ENCODE measurements around the gene VPS52.

The VPS52 gene

DNA sequence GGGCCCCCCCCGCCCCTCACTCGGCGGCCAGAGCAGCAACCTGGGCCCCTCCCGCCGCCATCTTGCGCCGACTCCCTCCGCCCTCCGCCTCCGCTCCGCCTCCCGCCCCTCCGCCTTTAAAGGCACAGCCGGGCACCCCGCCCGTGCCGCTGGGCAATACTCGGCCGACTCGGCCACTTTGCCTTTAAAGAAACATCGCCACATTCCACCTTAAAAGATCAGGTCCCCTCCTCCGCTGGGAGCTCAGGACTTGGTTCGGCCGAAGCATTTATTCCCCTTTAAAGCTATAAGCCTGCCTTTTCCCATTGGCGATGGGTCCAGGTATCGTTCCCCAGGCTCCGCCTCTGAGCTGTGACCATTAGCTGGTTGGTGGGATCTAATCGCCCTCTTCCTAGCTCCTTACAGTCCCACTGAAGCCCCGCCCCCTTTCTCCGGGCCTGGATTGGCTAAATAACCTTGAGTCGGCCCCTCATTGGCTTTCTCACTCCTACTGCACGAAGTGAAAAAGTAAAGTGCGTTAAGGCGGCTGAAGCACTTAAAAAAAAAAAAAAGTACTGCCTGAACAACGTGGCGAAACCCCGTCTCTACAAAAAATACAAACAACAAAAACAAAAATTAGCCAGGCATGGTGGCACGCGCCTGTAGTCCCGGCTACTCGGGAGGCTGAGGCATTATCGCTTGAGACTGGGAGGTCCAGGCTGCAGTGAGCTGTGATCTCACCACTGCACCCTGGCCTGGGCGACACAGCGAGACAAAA lies 46.2 kb upstream of the VPS52 start, which contains the start of gene ZBTB22:
Gene ZBTB22, minus strand, starts transcription at position 76 of the 757 bp plus-strand sequence. CDS start 828 bp downstream, outside the sequence.
- Mint-ChIP-seq H3K27me3 (ENCODE audit: low read depth) (peaks cover 4% of the 10 kb centered on the region), H3K27ac (peak within 1 kb of the TSS; percentile 91 to 98 (median 98)), H3K4me1 (peaks cover 73% of the 10 kb centered on the region), H3K9me3 (no peaks in the 10 kb centered on the region), H3K36me3 (ENCODE audit: low read depth) (peaks cover 24% of the 10 kb centered on the region), H3K4me3 (peak within 1 kb of the TSS; percentile 96 to 97 (median 97))
- TF ChIP-seq, protein P1, sequence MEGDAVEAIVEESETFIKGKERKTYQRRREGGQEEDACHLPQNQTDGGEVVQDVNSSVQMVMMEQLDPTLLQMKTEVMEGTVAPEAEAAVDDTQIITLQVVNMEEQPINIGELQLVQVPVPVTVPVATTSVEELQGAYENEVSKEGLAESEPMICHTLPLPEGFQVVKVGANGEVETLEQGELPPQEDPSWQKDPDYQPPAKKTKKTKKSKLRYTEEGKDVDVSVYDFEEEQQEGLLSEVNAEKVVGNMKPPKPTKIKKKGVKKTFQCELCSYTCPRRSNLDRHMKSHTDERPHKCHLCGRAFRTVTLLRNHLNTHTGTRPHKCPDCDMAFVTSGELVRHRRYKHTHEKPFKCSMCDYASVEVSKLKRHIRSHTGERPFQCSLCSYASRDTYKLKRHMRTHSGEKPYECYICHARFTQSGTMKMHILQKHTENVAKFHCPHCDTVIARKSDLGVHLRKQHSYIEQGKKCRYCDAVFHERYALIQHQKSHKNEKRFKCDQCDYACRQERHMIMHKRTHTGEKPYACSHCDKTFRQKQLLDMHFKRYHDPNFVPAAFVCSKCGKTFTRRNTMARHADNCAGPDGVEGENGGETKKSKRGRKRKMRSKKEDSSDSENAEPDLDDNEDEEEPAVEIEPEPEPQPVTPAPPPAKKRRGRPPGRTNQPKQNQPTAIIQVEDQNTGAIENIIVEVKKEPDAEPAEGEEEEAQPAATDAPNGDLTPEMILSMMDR (IDR thresholded peaks at IDR 0.05; ENCODE audit: unreplicated experiment in 3 of 3), result no peak

DNA sequence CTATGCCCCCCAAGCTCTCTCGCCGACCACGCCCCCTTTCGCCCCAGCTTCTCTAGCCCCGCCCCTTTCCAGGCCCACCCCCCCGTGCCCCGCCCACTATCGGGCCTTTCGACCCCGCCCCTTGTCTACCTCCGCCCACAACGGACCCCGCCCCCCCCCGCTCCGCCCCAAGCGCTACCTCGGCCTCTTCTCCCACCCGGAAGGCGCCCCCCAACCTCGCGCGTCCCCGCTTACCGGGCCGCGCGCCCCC lies 45.7 kb upstream of the VPS52 start:
- peak overlapping the region; percentile 91 to 98 (median 98) for H3K27ac Mint-ChIP-seq
- TF ChIP-seq, protein P1 (IDR thresholded peaks at IDR 0.05; ENCODE audit: unreplicated experiment in 3 of 3), result no peak
- peak overlapping the region; percentile 87 to 97 (median 97) for H3K4me3 Mint-ChIP-seq
- H3K4me1 Mint-ChIP-seq, result peaks cover 74% of the 10 kb centered on the region
- peaks cover 8% of the 10 kb centered on the region for H3K27me3 Mint-ChIP-seq (ENCODE audit: low read depth)
- H3K36me3 Mint-ChIP-seq (ENCODE audit: low read depth), result peaks cover 26% of the 10 kb centered on the region
- no peaks in the 10 kb centered on the region for H3K9me3 Mint-ChIP-seq

DNA sequence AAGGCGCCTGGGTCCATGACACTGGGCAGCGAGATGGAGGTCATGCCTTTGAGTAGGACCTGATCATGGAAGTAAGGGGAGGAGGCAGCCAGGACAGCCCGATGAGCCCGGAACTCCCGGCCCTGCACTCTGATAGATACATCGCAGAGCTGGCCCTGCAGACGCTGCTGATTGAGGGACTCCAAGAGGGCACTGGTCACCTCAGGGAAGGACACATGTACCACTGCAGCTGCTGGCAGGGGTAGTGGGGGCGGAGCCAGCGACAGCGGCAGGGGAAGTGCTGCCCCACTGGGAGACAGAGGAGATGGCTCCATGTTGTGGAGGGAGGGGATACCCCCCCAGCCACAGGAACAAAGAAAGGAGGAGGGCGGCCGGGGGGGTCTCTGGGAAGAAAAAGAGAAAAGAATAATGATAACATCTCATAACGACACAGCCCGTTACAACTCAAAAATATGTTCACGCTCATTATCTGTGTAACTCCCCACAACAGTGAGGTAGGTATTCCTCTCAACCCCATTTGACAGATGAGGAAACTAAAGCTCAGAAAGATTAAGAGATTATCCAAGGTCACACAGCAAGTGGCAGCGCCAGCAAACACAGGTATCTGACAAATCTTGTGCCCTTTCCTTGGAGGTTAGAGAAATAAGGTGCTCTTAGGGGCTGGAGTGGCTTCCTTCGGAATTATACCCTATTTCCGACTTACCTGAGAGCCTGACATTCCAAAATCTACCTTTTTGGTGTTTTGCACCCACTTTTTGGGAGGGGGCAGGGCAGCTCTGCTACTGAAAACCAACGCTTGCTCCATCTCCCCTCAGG lies 45.1 kb upstream of the VPS52 start:
- H3K27me3 Mint-ChIP-seq (ENCODE audit: low read depth), result peaks cover 13% of the 10 kb centered on the region
- H3K9me3 Mint-ChIP-seq, result no peaks in the 10 kb centered on the region
- H3K4me3 Mint-ChIP-seq, result peak overlapping the region; percentile 87 to 97 (median 97)
- H3K4me1 Mint-ChIP-seq, result peaks cover 74% of the 10 kb centered on the region
- peaks cover 25% of the 10 kb centered on the region for H3K36me3 Mint-ChIP-seq (ENCODE audit: low read depth)
- TF ChIP-seq, protein P1 (IDR thresholded peaks at IDR 0.05; ENCODE audit: unreplicated experiment in 3 of 3), result no peak
- H3K27ac Mint-ChIP-seq, result peak overlapping the region; percentile 74 to 98 (median 91)

DNA sequence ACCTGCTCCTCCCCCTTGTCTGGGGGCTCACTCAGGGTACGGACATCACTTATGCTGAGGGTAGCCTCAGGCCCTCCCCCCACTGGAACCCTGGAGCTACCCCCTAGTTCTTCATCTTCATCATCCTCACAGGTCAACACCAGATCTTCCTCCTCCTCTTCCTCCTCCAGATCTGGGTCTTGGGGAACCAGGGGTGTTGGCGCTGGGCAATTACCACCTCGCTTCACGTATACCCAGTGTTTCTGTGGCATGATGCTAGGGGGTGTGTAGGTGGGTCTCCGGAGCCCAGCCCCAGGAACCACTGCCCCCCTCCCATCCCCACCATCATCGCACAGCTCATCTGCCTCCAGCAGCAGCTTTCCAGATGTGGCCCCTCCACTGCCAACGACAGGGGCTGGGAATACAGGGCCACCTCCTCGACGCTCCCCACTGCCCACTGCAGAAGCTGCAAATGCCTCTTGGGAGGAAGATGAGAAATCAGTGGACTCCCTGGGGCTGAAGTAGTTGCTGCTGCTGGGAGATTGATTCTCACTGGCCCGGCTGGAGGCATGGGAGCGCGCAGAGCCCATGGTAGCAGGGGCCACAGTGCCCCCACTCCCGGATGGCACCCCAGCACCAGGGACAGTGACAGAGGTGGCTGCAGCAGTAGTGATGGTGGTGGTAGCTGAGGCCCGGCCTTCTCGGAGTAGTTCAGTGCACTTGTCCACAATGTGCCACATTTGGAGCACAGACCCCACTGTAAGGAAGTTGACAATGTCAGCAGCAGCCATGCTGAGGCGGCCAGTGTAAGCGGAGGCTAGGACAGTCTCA lies 44.3 kb upstream of the VPS52 start:
- H3K27ac Mint-ChIP-seq, result peak overlapping the region; percentile 74 to 98 (median 91)

More for the DNA sequence above, 44.3 kb upstream of the VPS52 start:
- TF ChIP-seq, protein P1 (IDR thresholded peaks at IDR 0.05; ENCODE audit: unreplicated experiment in 3 of 3), result no peak
- no peaks in the 10 kb centered on the region for H3K9me3 Mint-ChIP-seq
- H3K4me1 Mint-ChIP-seq, result peaks cover 67% of the 10 kb centered on the region
- peaks cover 13% of the 10 kb centered on the region for H3K27me3 Mint-ChIP-seq (ENCODE audit: low read depth)
- H3K36me3 Mint-ChIP-seq (ENCODE audit: low read depth), result peaks cover 25% of the 10 kb centered on the region
- H3K4me3 Mint-ChIP-seq, result peak overlapping the region; percentile 87 to 97 (median 97)

Data from nephron (organoid).